ENCODE data around the gene SUMO2. TPM values are rescaled to one million over a fixed set of nuclear protein-coding genes. Genes with fewer than 3 reads are reported as not detected.

Gene SUMO2
- total and polyA plus RNA-seq, 10 of the 15 experiments (the other 5 are each of a cell fraction or from before 2014, with no cell fraction given), result 163 to 803 (median 555) TPM

- TF ChIP-seq REST (IDR thresholded peaks at IDR 0.05; ENCODE audit: low read depth, low read length) (no peak), NR2F1 (conservative IDR thresholded peaks at IDR 0.05) (no peak), MAX (IDR thresholded peaks at IDR 0.05; ENCODE audit: low read depth, low read length) (no peak), RB1 (IDR thresholded peaks at IDR 0.05; ENCODE audit: borderline replicate concordance) (no peak), ATF7 (IDR thresholded peaks at IDR 0.05; ENCODE audit: low read depth) (no peak), GABPA (IDR thresholded peaks at IDR 0.05; ENCODE audit: low read depth) (no peak), CBFB (IDR thresholded peaks at IDR 0.05; ENCODE audit: low read depth) (no peak), JUND (IDR thresholded peaks at IDR 0.05; ENCODE audit: low read depth, low read length) (no peak), ZBED1 (IDR thresholded peaks at IDR 0.05; ENCODE audit: borderline replicate concordance) (no peak), SMARCA5 (IDR thresholded peaks at IDR 0.05) (peak; percentile 49; the same call in 1 of the 2 replicates), DPF2 (IDR thresholded peaks at IDR 0.05) (no peak), ZNF217 (IDR thresholded peaks at IDR 0.05) (no peak), E2F4 (IDR thresholded peaks at IDR 0.05; ENCODE audit: low read depth, low read length) (no peak), BCL11A (IDR thresholded peaks at IDR 0.05; ENCODE audit: low read depth, low read length) (no peak), MYC (IDR thresholded peaks at IDR 0.05; ENCODE audit: insufficient read depth, insufficient read length, insufficient replicate concordance, low read length, severe bottlenecking) (no peak), PML (IDR thresholded peaks at IDR 0.05; ENCODE audit: low read length) (no peak; the same call in 1 of the 2 replicates), YBX1 (IDR thresholded peaks at IDR 0.05) (no peak), JUNB (IDR thresholded peaks at IDR 0.05) (no peak), ELK1 (IDR thresholded peaks at IDR 0.05; ENCODE audit: low read depth, low read length) (no peak), NFYB (IDR thresholded peaks at IDR 0.05; ENCODE audit: insufficient read depth, low read depth, low read length) (no peak), EED (IDR thresholded peaks at IDR 0.05; ENCODE audit: low read depth) (peak; percentile 20; the same call in 1 of the 2 replicates), KLF5 (IDR thresholded peaks at IDR 0.05; ENCODE audit: partially characterized antibody) (no peak), CBX3 (IDR thresholded peaks at IDR 0.05; ENCODE audit: borderline replicate concordance, low read depth) (no peak), SUZ12 (IDR thresholded peaks at IDR 0.05; ENCODE audit: unreplicated experiment) (no peak), FOXM1 (IDR thresholded peaks at IDR 0.05; ENCODE audit: low read depth, low read length) (no peak), TCF12 (IDR thresholded peaks at IDR 0.05; ENCODE audit: low read depth, low read length) (no peak), ASH2L (IDR thresholded peaks at IDR 0.05; ENCODE audit: borderline replicate concordance, low read depth) (no peak), ESRRA (IDR thresholded peaks at IDR 0.05; ENCODE audit: low read length) (no peak), RAD21 (IDR thresholded peaks at IDR 0.05; ENCODE audit: insufficient read depth, low read depth, low read length) (peak; percentile 29; the same call in 1 of the 2 replicates)
Measured at GRCh38 chr17:75130632-75131277, 52.0 kb downstream of the SUMO2 start (continued).
